ENCODE results near the gene REC114. TPM values are rescaled to one million over a fixed set of nuclear protein-coding genes. Genes with fewer than 3 reads are reported as not detected.

The REC114 gene
- total and polyA plus RNA-seq, 2 donors (not counting 3 experiments of a cell fraction or from before 2014, with no cell fraction given): not detected

DNA sequence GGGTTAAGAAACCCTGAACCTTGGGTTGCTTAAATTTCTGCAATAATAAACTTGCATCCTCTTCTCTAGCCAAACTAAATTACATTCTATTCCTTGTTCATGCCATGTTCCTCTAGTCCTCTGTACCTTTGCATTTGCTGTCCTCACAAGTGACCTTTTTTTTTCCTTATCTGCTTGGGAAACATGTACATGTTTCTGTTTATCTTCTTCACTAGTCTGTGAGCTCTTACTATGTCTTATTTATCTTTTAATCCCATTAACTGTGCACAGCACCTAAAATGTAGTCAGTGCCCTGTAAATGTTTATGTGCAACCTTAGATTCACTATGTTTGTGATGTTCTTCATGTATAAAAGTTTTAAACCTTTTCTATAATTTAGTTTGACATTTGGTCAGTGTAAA lies 61.9 kb downstream of the REC114 start:
- CTCF ChIA-PET: no interaction called here
- dilution Hi-C loops (cut with MboI; ENCODE audit: extremely low pct_ligation_motif_present, low sequenced_read_pairs) (no loop called here), intact Hi-C loops (cut with micrococcal nuclease) (no loop called here)
- no TSS peak for BruUV-seq (replicated peaks)
- Histone ChIP-seq H4K20me1 (replicated peaks; ENCODE audit: control insufficient read depth, extremely low read depth, insufficient read depth, low read length) (no peaks in the 10 kb centered on the region), H3K4me3 (replicated peaks in 1 of 3; ENCODE audit: insufficient read depth in 1 of 3, low read depth in 1 of 3, low read length in 3 of 3) (no peak overlapping the region), H3K4me2 (ENCODE audit: insufficient read depth, low read length) (no peak overlapping the region), H3K36me3 (ENCODE audit: control insufficient read depth in 2 of 2, extremely low read depth in 1 of 2, insufficient read depth in 2 of 2, low read length in 2 of 2) (no peaks in the 10 kb centered on the region), H3K27me3 (ENCODE audit: control insufficient read depth in 2 of 2, insufficient read depth in 2 of 2, low read length in 2 of 2) (no peaks in the 10 kb centered on the region), H3K9me3 (replicated peaks; ENCODE audit: control insufficient read depth, insufficient read depth, low read length) (no peaks in the 10 kb centered on the region), H3K79me2 (ENCODE audit: control insufficient read depth, insufficient read depth, low read length) (no peaks in the 10 kb centered on the region), H3K9ac (replicated peaks; ENCODE audit: extremely low read depth, insufficient read depth, low read length) (no peak overlapping the region), H2AFZ (ENCODE audit: low read depth, low read length) (no peak overlapping the region), H3K27ac (ENCODE audit: insufficient read depth, low read depth, low read length) (no peak overlapping the region), H3K4me1 (ENCODE audit: control insufficient read depth, extremely low read depth, insufficient read depth, low read length) (no peaks in the 10 kb centered on the region), H3K9me1 (replicated peaks; ENCODE audit: control insufficient read depth, extremely low read depth, insufficient read depth, low read length) (no peaks in the 10 kb centered on the region)
- DNase-seq (ENCODE audit: low read depth, low spot score) (no peak), FAIRE-seq (no peak)
- POLR2A ChIA-PET: no interaction called here
- TF ChIP-seq MYC (IDR thresholded peaks at IDR 0.05; ENCODE audit: low read depth, low read length) (no peak), POLR2A (IDR thresholded peaks at IDR 0.05; ENCODE audit: low read depth, low read length) (no peak), EZH2 (IDR thresholded peaks at IDR 0.05; ENCODE audit: borderline replicate concordance, low read depth, low read length, severe bottlenecking) (no peak), JUN (IDR thresholded peaks at IDR 0.05; ENCODE audit: borderline replicate concordance, insufficient read depth, insufficient read length, low read depth) (no peak), GATA2 (IDR thresholded peaks at IDR 0.05; ENCODE audit: insufficient read depth, insufficient read length, low read depth, low read length) (no peak), POLR2AphosphoS5 (IDR thresholded peaks at IDR 0.05; ENCODE audit: insufficient read depth, low read depth, low read length) (no peak), FOS (IDR thresholded peaks at IDR 0.05; ENCODE audit: borderline replicate concordance, insufficient read depth, low read length) (no peak)
- TF ChIP-seq, protein P1, sequence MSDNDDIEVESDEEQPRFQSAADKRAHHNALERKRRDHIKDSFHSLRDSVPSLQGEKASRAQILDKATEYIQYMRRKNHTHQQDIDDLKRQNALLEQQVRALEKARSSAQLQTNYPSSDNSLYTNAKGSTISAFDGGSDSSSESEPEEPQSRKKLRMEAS (IDR thresholded peaks at IDR 0.05; ENCODE audit: insufficient read depth, insufficient read length): no peak
- TF ChIP-seq, protein P2, sequence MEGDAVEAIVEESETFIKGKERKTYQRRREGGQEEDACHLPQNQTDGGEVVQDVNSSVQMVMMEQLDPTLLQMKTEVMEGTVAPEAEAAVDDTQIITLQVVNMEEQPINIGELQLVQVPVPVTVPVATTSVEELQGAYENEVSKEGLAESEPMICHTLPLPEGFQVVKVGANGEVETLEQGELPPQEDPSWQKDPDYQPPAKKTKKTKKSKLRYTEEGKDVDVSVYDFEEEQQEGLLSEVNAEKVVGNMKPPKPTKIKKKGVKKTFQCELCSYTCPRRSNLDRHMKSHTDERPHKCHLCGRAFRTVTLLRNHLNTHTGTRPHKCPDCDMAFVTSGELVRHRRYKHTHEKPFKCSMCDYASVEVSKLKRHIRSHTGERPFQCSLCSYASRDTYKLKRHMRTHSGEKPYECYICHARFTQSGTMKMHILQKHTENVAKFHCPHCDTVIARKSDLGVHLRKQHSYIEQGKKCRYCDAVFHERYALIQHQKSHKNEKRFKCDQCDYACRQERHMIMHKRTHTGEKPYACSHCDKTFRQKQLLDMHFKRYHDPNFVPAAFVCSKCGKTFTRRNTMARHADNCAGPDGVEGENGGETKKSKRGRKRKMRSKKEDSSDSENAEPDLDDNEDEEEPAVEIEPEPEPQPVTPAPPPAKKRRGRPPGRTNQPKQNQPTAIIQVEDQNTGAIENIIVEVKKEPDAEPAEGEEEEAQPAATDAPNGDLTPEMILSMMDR (IDR thresholded peaks at IDR 0.05; ENCODE audit: extremely low read depth in 1 of 2, insufficient read depth in 1 of 2, low read depth in 1 of 2, low read length in 2 of 2): no peak
